Thoracic aorta (tissue), 2 donors: Measurements from ENCODE around the gene EFCC1. TPM values are rescaled to one million over a fixed set of nuclear protein-coding genes. Genes with fewer than 3 reads are reported as not detected.

Experiments used
- ATAC-seq: fragments of 150-250 bp; one replicate; pipeline ENCODE4 v1.8.0; 2017; ENCODE audit warnings: low read depth; ENCODE audit not compliant: insufficient number of reproducible peaks, low FRiP score
- DNase-seq: peaks from one replicate; pipeline ENCODE4 v3.0.0-alpha.2; 2020; ENCODE audit warnings: low spot score
- H3K27ac ChIP-seq, 2 donors: fragments of 200-600 bp; sonication (generic); 1 replicate in 1 of 2; 2 replicates in 1 of 2; pipeline ENCODE4 v1.5.1; 2016; ENCODE audit warnings: mild to moderate bottlenecking in 2 of 2, moderate library complexity in 2 of 2
- H3K27me3 ChIP-seq: fragments of 200-600 bp; sonication (generic); replicated peaks from 2 replicates; pipeline ENCODE4 v1.6.0; 2016; ENCODE audit warnings: mild to moderate bottlenecking; ENCODE audit not compliant: insufficient read depth
- H3K36me3 ChIP-seq: fragments of 200-600 bp; sonication (generic); one replicate; pipeline ENCODE4 v1.5.1; 2016
- H3K4me1 ChIP-seq, 2 donors: fragments of 200-600 bp; sonication (generic); 1 replicate in 1 of 2; 2 replicates in 1 of 2; pipeline versions ENCODE4 v1.5.1 to v1.6.0; 2016; ENCODE audit warnings: low read depth in 2 of 2, mild to moderate bottlenecking in 1 of 2; ENCODE audit not compliant: control insufficient read depth in 1 of 2
- H3K4me3 ChIP-seq: fragments of 200-600 bp; sonication (generic); 2 replicates; pipeline ENCODE4 v1.5.1; 2016; ENCODE audit warnings: mild to moderate bottlenecking
- H3K9me3 ChIP-seq: fragments of 200-600 bp; sonication (generic); 2 replicates; pipeline ENCODE4 v1.5.1; 2016
- CTCF ChIP-seq: fragments of 200-600 bp; sonication (generic); IDR thresholded peaks from one replicate; pipeline ENCODE4 v1.5.1; 2019; ENCODE audit warnings: antibody characterized with exemption
- total RNA-seq, 2 donors: library from RNA; depleted of rRNA; stranded (reverse); fragments of >200 nt; gene quantifications; one replicate each; pipeline versions ENCODE4 v1.1.0 to v1.2.3, GENCODE V29; 2016

EFCC1 gene
- total RNA-seq, 2 donors from 2014 or later = 1.4 TPM; not detected in 1

DNA sequence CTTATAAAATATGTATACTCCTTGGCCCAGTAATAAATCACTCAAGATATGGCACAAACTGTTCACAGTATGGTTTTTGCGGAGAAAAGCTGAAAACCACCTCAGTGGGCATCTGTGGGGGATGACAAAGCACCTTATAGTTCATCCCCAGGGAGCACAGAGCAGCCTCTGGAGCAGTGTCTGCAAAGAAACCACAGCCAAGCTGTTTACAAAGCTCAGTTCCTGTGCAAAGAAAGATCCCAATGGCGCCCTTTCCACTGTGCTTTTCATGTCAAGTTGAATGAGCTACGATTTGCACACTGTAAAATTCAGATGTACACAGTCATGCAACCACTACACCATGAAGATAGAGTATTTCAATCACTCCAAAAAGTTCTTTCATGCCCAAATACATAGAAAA, 2.5 kb upstream of the EFCC1 start:
- peaks cover 4% of the 10 kb centered on the region for H3K27me3 ChIP-seq
- H3K27ac ChIP-seq = no peak overlapping the region
- H3K9me3 ChIP-seq = no peaks in the 10 kb centered on the region
- DNase-seq (no peak), ATAC-seq (no peak)
- no peak for TF ChIP-seq CTCF
- H3K4me1 ChIP-seq = peaks cover 5 to 33% of the 10 kb centered on the region in 2 donors
- H3K4me3 ChIP-seq = no peak overlapping the region
- H3K36me3 ChIP-seq = no peaks in the 10 kb centered on the region

DNA sequence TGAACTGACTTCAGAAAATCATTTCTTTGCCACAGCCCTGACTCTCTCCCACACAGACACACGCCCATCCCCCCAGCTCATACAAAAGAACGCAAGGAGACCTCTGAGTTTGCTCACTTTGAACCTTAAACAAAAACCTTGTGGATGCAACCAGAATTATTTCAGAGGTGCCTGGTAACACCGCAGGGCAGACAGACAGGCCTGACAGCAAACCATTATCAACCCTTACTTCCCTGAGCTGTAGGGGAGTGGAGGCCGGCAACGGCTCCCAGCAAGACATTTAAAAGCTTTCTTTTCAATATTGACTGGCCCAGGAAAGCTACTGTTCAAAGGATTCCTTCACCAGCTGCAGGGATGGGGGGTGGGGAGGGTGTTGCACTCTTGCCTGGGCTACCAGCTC, 2.0 kb upstream of the EFCC1 start:
- DNase-seq (no peak), ATAC-seq (no peak)
- H3K36me3 ChIP-seq = no peaks in the 10 kb centered on the region
- no peak overlapping the region for H3K4me3 ChIP-seq
- H3K9me3 ChIP-seq = no peaks in the 10 kb centered on the region
- peaks cover 4 to 33% of the 10 kb centered on the region in 2 donors for H3K4me1 ChIP-seq
- H3K27me3 ChIP-seq = peaks cover 4% of the 10 kb centered on the region
- no peak overlapping the region for H3K27ac ChIP-seq
- TF ChIP-seq CTCF = no peak

DNA sequence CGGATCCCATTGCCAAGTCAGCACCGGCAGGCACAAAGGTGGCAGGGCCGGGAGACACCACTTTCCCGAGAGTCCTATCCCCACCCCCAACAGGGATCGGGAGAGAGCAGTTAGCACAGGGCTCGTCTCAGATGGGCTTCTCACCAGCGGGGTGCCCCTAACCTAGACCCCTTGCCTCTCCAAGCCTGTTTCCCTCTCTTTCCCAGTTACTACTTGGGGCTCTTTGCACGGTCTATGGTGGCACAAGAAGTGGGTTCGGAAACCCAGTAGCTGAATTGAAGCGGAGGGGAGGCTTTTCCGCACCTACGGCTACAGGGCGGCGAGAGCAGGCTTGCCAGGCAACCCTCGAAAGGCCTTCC, 383 bp upstream of the EFCC1 start:
- H3K9me3 ChIP-seq = no peaks in the 10 kb centered on the region
- H3K4me3 ChIP-seq = peak overlapping the region; percentile 74
- H3K36me3 ChIP-seq = no peaks in the 10 kb centered on the region
- TF ChIP-seq CTCF = no peak
- H3K4me1 ChIP-seq = peaks cover 4 to 28% of the 10 kb centered on the region in 2 donors
- peaks cover 4% of the 10 kb centered on the region for H3K27me3 ChIP-seq
- DNase-seq (no peak), ATAC-seq (no peak)
- H3K27ac ChIP-seq = no peak overlapping the region

GRCh38 chr3:129001806-129002572, 885 bp downstream of the EFCC1 start:
- TF ChIP-seq CTCF = no peak
- peaks cover 4% of the 10 kb centered on the region for H3K27me3 ChIP-seq
- no peaks in the 10 kb centered on the region for H3K36me3 ChIP-seq
- H3K9me3 ChIP-seq = no peaks in the 10 kb centered on the region
- peaks cover 4 to 28% of the 10 kb centered on the region in 2 donors for H3K4me1 ChIP-seq
- no peak overlapping the region for H3K27ac ChIP-seq
- ATAC-seq (no peak), DNase-seq (no peak)
- peak overlapping the region; percentile 74 for H3K4me3 ChIP-seq

- Histone ChIP-seq H3K4me3 (peak overlapping the region; percentile 39), H3K36me3 (no peaks in the 10 kb centered on the region), H3K27ac (no peak overlapping the region), H3K9me3 (no peaks in the 10 kb centered on the region), H3K27me3 (peaks cover 4% of the 10 kb centered on the region), H3K4me1 (peaks cover 4 to 28% of the 10 kb centered on the region in 2 donors)
- ATAC-seq (no peak), DNase-seq (no peak)
- TF ChIP-seq CTCF = no peak
Measured at GRCh38 chr3:129002573-129003569, 1.8 kb downstream of the EFCC1 start.
